H9 (cell line): ENCODE results near the gene OR13G1. TPM values are rescaled to one million over a fixed set of nuclear protein-coding genes. Genes with fewer than 3 reads are reported as not detected.

Experiments
- DNase-seq: peaks from one replicate; pipeline ENCODE4 v3.0.0-alpha.2; 2017
- H2AFZ ChIP-seq: one replicate; pipeline ENCODE4 v1.6.1; 2013; ENCODE audit warnings: mild to moderate bottlenecking, low read length, control low read depth, moderate library complexity
- H2AK5ac ChIP-seq: 2 replicates; pipeline ENCODE4 v1.6.1; 2013; ENCODE audit warnings: low read length, control low read depth, mixed read lengths; ENCODE audit not compliant: insufficient read length
- H2BK120ac ChIP-seq: one replicate; pipeline ENCODE4 v1.6.1; 2013; ENCODE audit warnings: low read depth, mild to moderate bottlenecking, low read length, control low read depth, inconsistent platforms; ENCODE audit not compliant: poor library complexity, severe bottlenecking
- H2BK12ac ChIP-seq: 2 replicates; pipeline ENCODE4 v1.6.1; 2013; ENCODE audit warnings: low read length, control low read depth, mixed read lengths, low read depth; ENCODE audit not compliant: insufficient read length
- H2BK15ac ChIP-seq: 2 replicates; pipeline ENCODE4 v1.6.1; 2013; ENCODE audit warnings: low read depth, low read length, control low read depth
- H2BK20ac ChIP-seq: one replicate; pipeline ENCODE4 v1.6.1; 2013; ENCODE audit warnings: low read depth, mild to moderate bottlenecking, low read length, control low read depth, inconsistent platforms; ENCODE audit not compliant: poor library complexity, severe bottlenecking
- H2BK5ac ChIP-seq: 2 replicates; pipeline ENCODE4 v1.6.1; 2013; ENCODE audit warnings: low read length, control low read depth, mixed read lengths; ENCODE audit not compliant: insufficient read length
- H3K14ac ChIP-seq: 2 replicates; pipeline ENCODE4 v1.6.1; 2013; ENCODE audit warnings: low read length, control low read depth; ENCODE audit not compliant: insufficient read depth
- H3K18ac ChIP-seq: 2 replicates; pipeline ENCODE4 v1.6.1; 2013; ENCODE audit warnings: low read depth, mild to moderate bottlenecking, mixed read lengths, low read length, control low read depth; ENCODE audit not compliant: insufficient read length
- H3K23ac ChIP-seq: 2 replicates; pipeline ENCODE4 v1.6.1; 2013; ENCODE audit warnings: low read length, control low read depth, mixed read lengths, low read depth; ENCODE audit not compliant: insufficient read length
- H3K23me2 ChIP-seq: 2 replicates; pipeline ENCODE4 v1.6.1; 2013; ENCODE audit warnings: low read depth, mild to moderate bottlenecking, mixed read lengths, low read length, control low read depth; ENCODE audit not compliant: insufficient read length, poor library complexity, severe bottlenecking
- H3K27ac ChIP-seq: 2 replicates; pipeline ENCODE4 v1.5.1; 2013; ENCODE audit warnings: low read length, control low read depth, mixed read lengths, low read depth; ENCODE audit not compliant: insufficient read length
- H3K27me3 ChIP-seq: 2 replicates; pipeline ENCODE4 v1.6.1; 2013; ENCODE audit warnings: low read length, control low read depth, inconsistent platforms; ENCODE audit not compliant: insufficient read depth
- H3K4ac ChIP-seq: 2 replicates; pipeline ENCODE4 v1.6.1; 2013; ENCODE audit warnings: low read depth, mild to moderate bottlenecking, control low read depth, inconsistent platforms, low read length, moderate library complexity
- H3K4me1 ChIP-seq: 2 replicates; pipeline ENCODE4 v1.6.1; 2013; ENCODE audit warnings: low read length, control low read depth, inconsistent platforms; ENCODE audit not compliant: insufficient read depth
- H3K4me2 ChIP-seq: 2 replicates; pipeline ENCODE4 v1.6.1; 2013; ENCODE audit warnings: low read length, control low read depth, mixed read lengths; ENCODE audit not compliant: insufficient read length, insufficient read depth
- H3K56ac ChIP-seq: 2 replicates; pipeline ENCODE4 v1.6.1; 2013; ENCODE audit warnings: low read depth, mild to moderate bottlenecking, mixed read lengths, low read length, control low read depth; ENCODE audit not compliant: insufficient read length
- H3K79me1 ChIP-seq: 2 replicates; pipeline ENCODE4 v1.6.1; 2013; ENCODE audit warnings: low read depth, mild to moderate bottlenecking, moderate library complexity, low read length, control low read depth, inconsistent platforms; ENCODE audit not compliant: insufficient read depth, poor library complexity, severe bottlenecking
- H3K79me2 ChIP-seq: 2 replicates; pipeline ENCODE4 v1.6.1; 2013; ENCODE audit warnings: low read length, control low read depth, inconsistent platforms; ENCODE audit not compliant: insufficient read depth
- H3K9ac ChIP-seq: 2 replicates; pipeline ENCODE4 v1.6.1; 2013; ENCODE audit warnings: low read length, control low read depth, mixed read lengths; ENCODE audit not compliant: insufficient read length; ENCODE audit errors: extremely low read depth
- H3K9me3 ChIP-seq: one replicate; pipeline ENCODE4 v1.6.1; 2013; ENCODE audit warnings: low read depth, low read length, inconsistent platforms; ENCODE audit not compliant: control insufficient read depth
- H3T11ph ChIP-seq: one replicate; pipeline ENCODE4 v1.6.1; 2013; ENCODE audit warnings: mild to moderate bottlenecking, low read length, control low read depth, inconsistent platforms
- H4K20me1 ChIP-seq: one replicate; pipeline ENCODE4 v1.6.1; 2013; ENCODE audit not compliant: control insufficient read depth, insufficient read length, insufficient read depth
- H4K5ac ChIP-seq: 2 replicates; pipeline ENCODE4 v1.6.1; 2013; ENCODE audit warnings: low read depth, mild to moderate bottlenecking, mixed read lengths, low read length, control low read depth; ENCODE audit not compliant: insufficient read length
- H4K8ac ChIP-seq: replicated peaks from 2 replicates; pipeline ENCODE4 v1.6.1; 2013; ENCODE audit warnings: low read length, control low read depth, mixed read lengths, low read depth; ENCODE audit not compliant: insufficient read length
- H4K91ac ChIP-seq: 2 replicates; pipeline ENCODE4 v1.6.1; 2013; ENCODE audit warnings: low read depth, mild to moderate bottlenecking, moderate library complexity, mixed read lengths, low read length, control low read depth; ENCODE audit not compliant: insufficient read length
- H3K27ac Mint-ChIP-seq, 3 experiments: 2 replicates in 2 of 3; 3 replicates in 1 of 3; pipeline ENCODE4 v1.8.0; 2020 to 2021; ENCODE audit warnings: mixed read lengths in 3 of 3, mild to moderate bottlenecking in 1 of 3, moderate library complexity in 1 of 3
- H3K27me3 Mint-ChIP-seq: 2 replicates; pipeline ENCODE4 v1.8.0; 2021; ENCODE audit warnings: low read depth, mild to moderate bottlenecking, moderate library complexity, mixed read lengths
- H3K36me3 Mint-ChIP-seq, 3 experiments: 2 replicates in 2 of 3; 3 replicates in 1 of 3; pipeline ENCODE4 v1.8.0; 2020 to 2021; ENCODE audit warnings: low read depth in 3 of 3, mixed read lengths in 3 of 3; ENCODE audit not compliant: insufficient read depth in 1 of 3
- H3K4me1 Mint-ChIP-seq, 2 experiments: 2 replicates each; pipeline ENCODE4 v1.8.0; 2020; ENCODE audit warnings: mixed read lengths in 2 of 2
- H3K4me3 Mint-ChIP-seq, 2 experiments: 2 replicates in 1 of 2; 3 replicates in 1 of 2; pipeline ENCODE4 v1.8.0; 2020 to 2021; ENCODE audit warnings: mild to moderate bottlenecking in 2 of 2, mixed read lengths in 2 of 2, moderate library complexity in 1 of 2
- H3K9me3 Mint-ChIP-seq, 2 experiments: 2 replicates in 1 of 2; 3 replicates in 1 of 2; pipeline ENCODE4 v1.8.0; 2020; ENCODE audit warnings: mild to moderate bottlenecking in 2 of 2, mixed read lengths in 2 of 2, moderate library complexity in 1 of 2
- CTCF ChIP-seq: fragments of 200-600 bp; sonication (generic); conservative IDR thresholded peaks from 3 replicates; pipeline ENCODE4 v1.8.0; 2021; ENCODE audit warnings: antibody characterized with exemption, mild to moderate bottlenecking
- WGBS: extraction: QIAGEN DNeasy Blood & Tissue Kit; methylation state at CpG from one replicate; pipeline ENCODE4 v1.1.7; 2013; ENCODE audit warnings: missing lambda C conversion rate, low lambda C conversion rate, mixed read lengths; ENCODE audit not compliant: insufficient read length; ENCODE audit errors: extremely low coverage; 5-methylcytosine and 5-hydroxymethylcytosine counted together
- total RNA-seq: library from RNA; stranded (reverse); gene quantifications from 2 replicates; pipeline ENCODE4 v1.2.1, GENCODE V29; 2021

OR13G1 gene
- total RNA-seq, 1 experiment from 2014 or later = not detected

DNA sequence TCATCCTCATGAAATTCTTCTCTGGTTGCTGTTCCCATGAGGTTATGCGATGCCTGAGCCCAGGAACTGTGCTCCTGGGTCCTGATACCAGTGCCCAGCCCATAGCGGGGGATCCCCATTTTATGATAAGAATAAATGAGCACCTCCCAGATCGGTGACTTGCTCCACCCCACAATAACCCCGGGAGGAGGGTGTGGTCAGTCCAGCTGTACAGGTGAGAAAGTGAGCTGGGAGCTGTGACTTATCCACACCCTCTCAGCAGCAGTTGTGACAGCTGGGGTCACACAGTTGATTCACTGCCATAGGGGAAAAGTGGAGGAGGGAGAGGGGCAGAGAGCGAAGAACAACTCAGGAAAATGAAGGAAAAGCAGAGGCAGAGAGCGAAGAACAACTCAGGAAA is 40.8 kb downstream of the OR13G1 start:
- no peak for TF ChIP-seq CTCF
- Histone ChIP-seq H4K20me1 (no peaks in the 10 kb centered on the region), H3K4ac (no peak overlapping the region), H3K27me3 (no peaks in the 10 kb centered on the region), H2BK20ac (no peak overlapping the region), H3K18ac (no peak overlapping the region), H3K4me2 (no peak overlapping the region), H2BK5ac (no peak overlapping the region), H2BK15ac (no peak overlapping the region), H2AFZ (no peak overlapping the region), H3K9ac (no peak overlapping the region), H3T11ph (no peak overlapping the region), H2BK12ac (no peak overlapping the region), H3K79me2 (no peaks in the 10 kb centered on the region), H3K56ac (no peak overlapping the region), H3K23me2 (no peaks in the 10 kb centered on the region), H4K8ac (no peak overlapping the region), H3K9me3 (no peaks in the 10 kb centered on the region), H3K4me1 (peaks cover 5% of the 10 kb centered on the region; the same call in 1 of the 2 replicates), H3K79me1 (no peaks in the 10 kb centered on the region), H4K5ac (no peak overlapping the region), H4K91ac (no peak overlapping the region), H3K27ac (no peak overlapping the region), H3K14ac (no peak overlapping the region), H2BK120ac (no peak overlapping the region), H3K23ac (no peak overlapping the region), H2AK5ac (no peak overlapping the region)
- peaks cover 0 to 4% (median 0%) of the 10 kb centered on the region in 3 experiments; a peak in 3 of 7 replicates for H3K36me3 Mint-ChIP-seq
- H3K27me3 Mint-ChIP-seq = peaks cover 41% of the 10 kb centered on the region
- H3K4me1 Mint-ChIP-seq = peaks cover 13 to 23% of the 10 kb centered on the region in 2 experiments
- DNase-seq = no peak
- WGBS = no CpG with 5 or more reads among the region's 6 CpGs
- peaks cover 0 to 6% of the 10 kb centered on the region in 2 experiments; a peak in 3 of 5 replicates for H3K9me3 Mint-ChIP-seq
- no peak overlapping the region for H3K27ac Mint-ChIP-seq
- H3K4me3 Mint-ChIP-seq = peak overlapping the region in 1 of 2 experiments; percentile 37; a peak in 2 of 5 replicates
